ENCODE measurements around the gene KLHL26. TPM values are rescaled to one million over a fixed set of nuclear protein-coding genes. Genes with fewer than 3 reads are reported as not detected.

Gene KLHL26
- total RNA-seq, 6 experiments from 2014 or later = 3.6 to 9.3 (median 7.4) TPM

DNA sequence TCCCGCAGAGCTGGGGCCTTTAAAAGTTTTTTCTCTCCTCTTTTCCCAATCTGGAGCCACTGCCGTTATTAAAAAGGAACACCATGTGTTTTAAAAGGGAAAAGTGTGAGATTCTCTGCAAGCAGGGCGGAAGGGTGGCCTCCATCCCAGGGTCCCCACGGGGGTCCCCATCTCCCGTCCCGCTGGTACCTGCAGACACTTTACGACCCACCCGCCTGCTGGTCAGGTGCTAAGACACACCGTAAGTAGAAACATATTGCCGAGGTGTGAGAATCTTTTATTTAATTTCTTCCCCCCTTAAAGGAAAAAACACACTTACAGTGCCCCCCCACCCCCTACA, 32.0 kb upstream of the KLHL26 start:
- no peak overlapping the region for H3K27ac Mint-ChIP-seq
- H3K4me1 Mint-ChIP-seq (ENCODE audit: low read depth) = no peaks in the 10 kb centered on the region
- peaks cover 28% of the 10 kb centered on the region for H3K27me3 Mint-ChIP-seq (ENCODE audit: insufficient read depth)
- H3K9me3 Mint-ChIP-seq = no peaks in the 10 kb centered on the region
- TF ChIP-seq, protein P1, sequence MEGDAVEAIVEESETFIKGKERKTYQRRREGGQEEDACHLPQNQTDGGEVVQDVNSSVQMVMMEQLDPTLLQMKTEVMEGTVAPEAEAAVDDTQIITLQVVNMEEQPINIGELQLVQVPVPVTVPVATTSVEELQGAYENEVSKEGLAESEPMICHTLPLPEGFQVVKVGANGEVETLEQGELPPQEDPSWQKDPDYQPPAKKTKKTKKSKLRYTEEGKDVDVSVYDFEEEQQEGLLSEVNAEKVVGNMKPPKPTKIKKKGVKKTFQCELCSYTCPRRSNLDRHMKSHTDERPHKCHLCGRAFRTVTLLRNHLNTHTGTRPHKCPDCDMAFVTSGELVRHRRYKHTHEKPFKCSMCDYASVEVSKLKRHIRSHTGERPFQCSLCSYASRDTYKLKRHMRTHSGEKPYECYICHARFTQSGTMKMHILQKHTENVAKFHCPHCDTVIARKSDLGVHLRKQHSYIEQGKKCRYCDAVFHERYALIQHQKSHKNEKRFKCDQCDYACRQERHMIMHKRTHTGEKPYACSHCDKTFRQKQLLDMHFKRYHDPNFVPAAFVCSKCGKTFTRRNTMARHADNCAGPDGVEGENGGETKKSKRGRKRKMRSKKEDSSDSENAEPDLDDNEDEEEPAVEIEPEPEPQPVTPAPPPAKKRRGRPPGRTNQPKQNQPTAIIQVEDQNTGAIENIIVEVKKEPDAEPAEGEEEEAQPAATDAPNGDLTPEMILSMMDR (IDR thresholded peaks at IDR 0.05) = no peak
- no peak for DNase-seq
- H3K36me3 Mint-ChIP-seq (ENCODE audit: low read depth) = no peaks in the 10 kb centered on the region
- no peak overlapping the region for H3K4me3 Mint-ChIP-seq

DNA sequence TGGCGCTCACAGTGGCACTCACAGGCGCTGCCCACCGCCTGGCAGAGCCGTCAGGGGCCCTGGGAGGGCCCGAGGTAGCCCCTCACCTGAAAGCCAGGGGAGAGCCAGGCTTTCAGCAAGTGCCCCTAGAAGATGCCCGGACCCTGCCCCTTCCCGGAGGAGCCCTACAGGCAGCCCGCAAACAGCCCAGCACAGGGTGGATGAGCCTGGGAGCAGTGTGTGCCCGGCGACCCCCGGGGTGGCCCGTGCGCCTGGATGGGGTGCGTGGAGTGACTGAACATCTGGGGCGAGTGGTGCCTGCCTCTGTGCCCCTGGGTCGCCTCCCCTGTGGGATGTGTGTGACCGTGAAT, 31.7 kb upstream of the KLHL26 start:
- no peaks in the 10 kb centered on the region for H3K36me3 Mint-ChIP-seq (ENCODE audit: low read depth)
- no peak overlapping the region for H3K27ac Mint-ChIP-seq
- TF ChIP-seq, protein P1 (IDR thresholded peaks at IDR 0.05) = no peak
- peaks cover 31% of the 10 kb centered on the region for H3K27me3 Mint-ChIP-seq (ENCODE audit: insufficient read depth)
- H3K4me1 Mint-ChIP-seq (ENCODE audit: low read depth) = no peaks in the 10 kb centered on the region
- H3K4me3 Mint-ChIP-seq = peak overlapping the region; percentile 65
- DNase-seq = no peak
- no peaks in the 10 kb centered on the region for H3K9me3 Mint-ChIP-seq

DNA sequence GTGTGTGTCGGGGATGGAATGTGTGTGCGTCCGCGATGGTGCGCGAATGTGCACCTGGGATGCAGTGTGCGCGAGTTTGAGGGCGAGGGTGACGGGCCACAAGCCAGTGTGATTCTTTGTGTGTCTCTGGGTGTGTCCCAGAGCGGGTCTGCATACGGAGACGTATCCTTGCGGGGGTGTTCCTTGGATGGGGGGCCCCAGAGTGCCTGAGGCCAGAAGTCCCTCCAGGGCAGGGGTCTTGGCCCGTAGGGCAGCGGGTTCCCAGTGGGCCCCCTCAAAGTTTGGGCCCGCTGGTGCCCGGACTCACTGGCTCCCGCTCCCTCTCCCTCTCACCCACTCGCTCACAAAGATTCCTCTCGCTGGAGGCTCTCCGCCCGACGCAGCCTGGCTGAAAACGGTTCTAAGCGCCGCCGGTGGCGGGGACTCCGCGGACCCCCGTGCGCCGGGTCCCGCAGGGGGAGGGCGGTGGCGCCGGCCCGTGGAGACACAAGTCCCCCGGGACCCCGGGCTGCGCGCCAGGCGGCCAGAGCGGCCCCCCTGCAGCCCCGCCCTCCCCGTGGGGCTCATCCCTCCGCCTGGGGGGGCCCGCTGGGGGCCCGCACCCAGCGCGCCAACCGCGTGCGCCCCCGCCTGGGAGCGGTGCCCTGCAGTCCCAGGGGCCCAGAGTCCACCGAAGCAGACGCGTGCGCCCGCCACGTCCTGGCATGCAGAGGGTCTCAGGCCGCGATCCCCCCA, 31.1 kb upstream of the KLHL26 start:
- no peaks in the 10 kb centered on the region for H3K36me3 Mint-ChIP-seq (ENCODE audit: low read depth)
- peak overlapping the region; percentile 65 for H3K4me3 Mint-ChIP-seq
- peaks cover 33% of the 10 kb centered on the region for H3K27me3 Mint-ChIP-seq (ENCODE audit: insufficient read depth)
- no peaks in the 10 kb centered on the region for H3K4me1 Mint-ChIP-seq (ENCODE audit: low read depth)
- TF ChIP-seq, protein P1 (IDR thresholded peaks at IDR 0.05) = no peak
- no peak overlapping the region for H3K27ac Mint-ChIP-seq
- no peak for DNase-seq
- no peaks in the 10 kb centered on the region for H3K9me3 Mint-ChIP-seq

DNA sequence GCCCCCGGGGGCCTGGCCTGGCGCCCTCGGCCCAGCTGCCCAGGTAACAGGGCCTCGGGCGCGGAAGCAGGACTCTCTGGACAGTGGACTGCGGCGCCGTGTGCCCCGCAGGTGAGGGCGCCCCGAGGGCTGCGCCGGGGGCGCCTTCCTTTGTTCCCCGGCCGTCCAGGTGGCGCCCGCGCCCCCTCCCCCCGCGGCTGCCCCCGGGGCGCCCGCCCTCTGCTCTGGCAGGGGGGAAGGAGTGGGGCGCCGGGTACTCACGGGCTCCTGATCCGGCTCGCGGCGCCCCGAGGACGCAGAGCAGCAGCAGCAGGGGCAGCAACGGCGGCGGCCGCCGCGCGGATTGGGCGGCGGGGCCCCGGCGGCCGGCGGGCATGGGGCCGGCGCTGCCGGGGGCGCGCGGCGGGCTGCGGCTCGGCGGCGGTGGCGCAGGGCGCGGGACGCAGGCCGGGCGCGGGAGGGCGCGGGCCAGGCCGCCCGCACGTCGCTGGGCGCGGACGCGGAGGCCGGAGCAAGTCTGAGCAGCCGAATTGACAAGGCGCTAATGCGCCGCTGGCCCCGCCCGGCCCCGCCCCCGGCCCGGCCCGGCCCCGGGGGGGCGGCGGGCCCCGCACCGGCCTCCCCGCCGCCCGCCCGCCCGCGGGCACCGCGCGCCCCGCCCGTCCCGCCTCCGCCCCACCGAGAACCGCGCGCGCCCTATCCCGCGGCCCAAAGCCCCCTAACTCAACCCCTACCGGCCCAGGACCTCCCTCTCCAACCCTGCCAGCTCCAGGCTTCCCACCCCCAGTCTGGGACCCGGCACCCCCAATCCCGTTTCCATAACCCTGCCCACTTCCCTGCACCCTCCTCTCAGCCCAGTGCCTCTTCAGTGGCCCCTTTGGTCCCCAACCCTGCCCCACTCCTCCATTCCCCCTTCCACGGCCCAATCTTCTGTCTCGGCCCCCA, 30.3 kb upstream of the KLHL26 start, which contains the start of gene CRLF1:
Gene CRLF1 (minus strand): TSS at position 519 of the 945 bp plus-strand sequence. CDS start 143 bp downstream, at position 376.
- Mint-ChIP-seq H3K27me3 (ENCODE audit: insufficient read depth) (peaks cover 38% of the 10 kb centered on the region), H3K4me1 (ENCODE audit: low read depth) (peaks cover 4% of the 10 kb centered on the region; the same call in 1 of the 2 replicates), H3K27ac (no peak within 1 kb of the TSS), H3K9me3 (no peaks in the 10 kb centered on the region), H3K4me3 (no peak within 1 kb of the TSS), H3K36me3 (ENCODE audit: low read depth) (no peaks in the 10 kb centered on the region)
- DNase-seq = no peak
- TF ChIP-seq, protein P1 (IDR thresholded peaks at IDR 0.05) = no peak

DNA sequence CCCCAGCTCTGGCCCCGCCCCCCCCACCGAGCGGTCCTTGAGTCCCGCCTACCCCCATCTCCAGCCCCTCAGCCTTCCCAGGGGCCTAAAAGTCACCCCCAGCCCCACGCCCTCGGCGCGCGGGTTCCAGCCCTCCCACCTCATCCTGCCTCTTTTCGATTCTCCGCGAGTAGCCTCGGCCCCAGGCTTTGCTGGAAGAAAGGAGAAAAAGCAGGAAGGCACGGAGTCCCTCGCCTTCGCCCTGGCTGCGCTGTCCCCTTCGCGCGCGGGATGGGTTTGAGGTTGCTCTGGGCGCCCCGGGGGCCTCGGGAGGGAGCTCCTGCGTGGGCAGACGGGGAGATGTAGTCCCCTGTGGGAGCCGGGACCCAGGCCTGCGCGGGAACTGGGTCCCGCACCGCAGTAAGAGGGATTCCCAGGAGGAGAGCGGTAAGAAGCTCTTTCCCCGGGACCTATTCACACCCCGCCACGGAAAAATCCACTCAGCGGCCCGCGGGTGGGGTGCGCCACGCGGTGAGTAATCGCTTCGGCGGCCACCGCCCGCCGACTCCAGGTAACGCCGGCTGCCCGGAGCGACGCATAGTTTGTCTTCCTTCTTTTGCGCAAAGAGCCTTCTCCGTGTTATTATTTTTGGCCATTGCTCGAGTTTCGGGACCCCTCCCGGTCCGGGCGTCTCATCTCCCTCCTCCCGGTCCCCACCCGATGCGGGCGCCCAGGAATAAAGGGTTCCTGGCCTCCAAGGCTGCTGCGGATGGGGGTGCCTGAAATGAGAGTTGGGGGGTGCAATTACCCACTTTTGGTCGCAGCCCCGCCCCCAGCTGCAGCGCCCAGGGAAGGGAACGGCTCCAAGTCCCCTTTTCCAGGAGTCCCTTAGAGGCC, 29.4 kb upstream of the KLHL26 start:
- Mint-ChIP-seq H3K27ac (no peak overlapping the region), H3K4me3 (no peak overlapping the region), H3K36me3 (ENCODE audit: low read depth) (no peaks in the 10 kb centered on the region), H3K4me1 (ENCODE audit: low read depth) (peaks cover 4% of the 10 kb centered on the region; the same call in 1 of the 2 replicates), H3K9me3 (no peaks in the 10 kb centered on the region), H3K27me3 (ENCODE audit: insufficient read depth) (peaks cover 45% of the 10 kb centered on the region)
- no peak for DNase-seq
- TF ChIP-seq, protein P1 (IDR thresholded peaks at IDR 0.05) = no peak
